ENCODE measurements around the gene NOL4L.

NOL4L gene

GRCh38 chr20:32559753-32560380 is 25.3 kb downstream of the NOL4L start:
- DNase-seq: no peak

GRCh38 chr20:32559205-32559752 is 25.9 kb downstream of the NOL4L start:
- DNase-seq: no peak

GRCh38 chr20:32558526-32558925 is 26.6 kb downstream of the NOL4L start:
- DNase-seq: no peak

- no peak for DNase-seq
These were observed 27.8 kb downstream of the NOL4L start for GRCh38 chr20:32557319-32557718.

- no peak for DNase-seq
These were observed 28.6 kb downstream of the NOL4L start for GRCh38 chr20:32556312-32557184.

- DNase-seq: no peak
These were observed 29.5 kb downstream of the NOL4L start for GRCh38 chr20:32555584-32555983.

GRCh38 chr20:32554965-32555289 is 30.2 kb downstream of the NOL4L start:
- no peak for DNase-seq

GRCh38 chr20:32553618-32554017 is 31.5 kb downstream of the NOL4L start:
- no peak for DNase-seq

- DNase-seq: no peak
These were observed 33.4 kb downstream of the NOL4L start for GRCh38 chr20:32551693-32552092.

GRCh38 chr20:32549842-32550241 is 35.3 kb downstream of the NOL4L start:
- no peak for DNase-seq

- DNase-seq: no peak
These were observed 37.4 kb downstream of the NOL4L start for GRCh38 chr20:32547753-32548034.

- DNase-seq: no peak
These were observed 38.0 kb downstream of the NOL4L start for GRCh38 chr20:32546918-32547752.

- DNase-seq: no peak
These were observed 40.0 kb downstream of the NOL4L start for GRCh38 chr20:32544893-32545840.

GRCh38 chr20:32544260-32544722 is 40.8 kb downstream of the NOL4L start:
- no peak for DNase-seq

- no peak for DNase-seq
These were observed 41.4 kb downstream of the NOL4L start for GRCh38 chr20:32543570-32544259.

- DNase-seq: no peak
These were observed 42.9 kb downstream of the NOL4L start for GRCh38 chr20:32542259-32542615.

- no peak for DNase-seq
These were observed 43.5 kb downstream of the NOL4L start for GRCh38 chr20:32541323-32542258.

- DNase-seq: no peak
These were observed 45.1 kb downstream of the NOL4L start for GRCh38 chr20:32539817-32540675.

- no peak for DNase-seq
These were observed 45.9 kb downstream of the NOL4L start for GRCh38 chr20:32539026-32539816.

Measured in 8988T (cell line).